GM21723 (cell line): ENCODE measurements around the gene UBE2H.
"Not testable (repeated sequence)": the region's sequence is repeated elsewhere in the genome, so short reads cannot be mapped to it uniquely, and the experiment has no call there.

ENCODE experiments used
- ATAC-seq: cut with Tn5 transposase; IDR thresholded peaks from one replicate; pipeline ENCODE4 v1.9.1; 2021; ENCODE audit warnings: mild to moderate bottlenecking, moderate library complexity; ENCODE audit not compliant: unreplicated experiment

The UBE2H gene

DNA sequence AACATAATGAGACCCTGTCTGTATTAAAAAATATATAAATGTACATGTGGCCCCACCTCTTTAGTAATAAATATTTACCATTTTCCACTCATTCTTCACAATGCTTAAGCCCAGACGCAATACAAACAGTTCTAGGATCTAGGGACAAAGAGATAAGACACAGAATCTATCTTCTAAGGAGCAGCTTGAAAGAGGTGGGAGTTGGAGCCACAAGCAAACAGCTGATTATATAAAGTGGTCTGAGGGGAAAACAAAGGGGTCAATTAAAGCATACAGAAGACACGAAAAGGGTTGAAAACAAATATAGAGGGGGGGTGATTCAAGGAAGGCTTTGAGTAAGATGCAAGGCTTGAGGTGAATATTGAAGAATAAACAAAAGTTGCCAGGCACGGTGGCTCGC is 43.1 kb downstream of the UBE2H start:
- no peak for ATAC-seq

DNA sequence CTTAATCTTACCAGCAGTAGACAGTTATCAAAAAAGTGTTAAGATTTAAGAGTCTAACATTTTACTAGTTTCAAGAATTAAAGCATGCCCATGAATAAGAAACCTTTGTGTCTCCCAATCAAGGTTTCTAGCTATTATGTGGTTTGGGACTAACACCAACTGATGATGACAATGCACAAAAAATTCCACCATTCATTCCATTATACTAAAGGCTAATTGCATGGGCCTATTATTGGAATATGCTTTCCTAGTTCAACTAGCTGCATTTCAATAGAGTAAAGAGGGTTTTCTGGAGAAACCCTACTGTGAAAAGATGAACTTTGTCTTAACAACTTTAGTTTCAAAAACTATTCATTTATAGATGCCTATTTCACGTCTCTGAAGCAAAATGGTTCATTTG is 44.6 kb downstream of the UBE2H start:
- no peak for ATAC-seq

DNA sequence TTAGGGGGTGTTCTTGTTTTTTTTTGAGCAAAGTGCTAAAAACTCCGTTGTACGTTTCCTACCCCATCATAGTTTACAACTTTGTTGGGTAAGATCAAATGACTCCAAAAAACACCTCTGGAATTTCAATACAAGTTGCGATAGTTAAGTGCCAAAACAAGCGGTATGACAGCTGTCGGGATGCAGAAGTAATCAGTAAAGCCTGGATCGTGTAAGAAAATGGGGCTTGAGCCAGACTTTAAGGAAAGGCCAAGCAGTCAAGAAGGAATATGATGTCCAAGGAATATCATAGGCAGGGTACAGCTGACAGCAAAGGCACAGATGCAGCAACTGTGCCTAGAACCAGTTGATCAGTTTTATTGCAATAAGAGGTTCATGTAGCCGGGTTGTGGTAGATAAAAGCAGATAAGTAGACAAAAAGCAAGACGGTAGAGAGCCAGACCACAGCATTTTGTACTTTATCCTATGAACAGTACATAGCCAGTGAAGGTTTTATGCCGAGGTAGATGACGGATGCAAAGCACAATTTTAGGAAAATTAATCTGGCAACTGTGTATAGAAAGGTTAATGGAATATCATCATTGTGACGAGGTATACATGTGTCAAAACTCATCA is 45.5 kb downstream of the UBE2H start:
- ATAC-seq: no peak

DNA sequence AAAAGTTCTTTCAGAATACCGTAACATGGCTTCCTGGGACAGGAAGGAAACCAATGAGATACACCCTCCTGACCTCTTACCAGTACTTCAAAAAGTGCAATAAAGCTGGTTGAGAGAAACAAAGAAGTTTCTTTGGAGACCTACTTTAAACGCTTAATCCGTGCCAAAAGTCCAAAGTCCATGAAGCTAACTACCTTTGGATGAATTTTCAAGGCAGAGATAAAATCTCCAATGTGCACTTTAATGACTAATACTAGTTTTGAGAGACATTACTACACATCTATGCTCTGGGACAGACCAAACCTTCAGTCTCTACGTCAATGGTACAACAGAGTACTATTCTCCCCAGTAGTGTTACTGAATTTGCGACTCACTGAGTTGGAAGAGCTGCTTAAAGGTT is 46.1 kb downstream of the UBE2H start:
- no peak for ATAC-seq

DNA sequence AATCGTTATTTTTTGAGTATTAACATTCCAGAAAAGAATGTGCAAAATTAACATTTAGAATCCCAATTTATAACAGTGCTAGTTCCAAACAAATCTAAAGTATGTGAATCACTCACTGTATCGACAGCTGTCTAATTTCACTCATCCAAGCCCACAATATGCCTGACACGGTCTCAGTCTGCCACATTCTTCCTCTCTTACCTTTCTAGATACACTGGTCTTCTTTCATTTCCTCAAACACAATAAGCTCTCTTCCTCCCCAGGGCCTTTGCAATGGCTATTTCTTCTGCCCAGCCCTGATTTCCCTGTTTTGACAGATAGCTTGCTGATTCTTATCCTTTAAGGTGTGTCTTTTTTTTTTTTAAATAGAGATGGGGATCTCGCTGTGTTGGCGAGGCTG is 48.8 kb downstream of the UBE2H start:
- ATAC-seq: peak; percentile 78

DNA sequence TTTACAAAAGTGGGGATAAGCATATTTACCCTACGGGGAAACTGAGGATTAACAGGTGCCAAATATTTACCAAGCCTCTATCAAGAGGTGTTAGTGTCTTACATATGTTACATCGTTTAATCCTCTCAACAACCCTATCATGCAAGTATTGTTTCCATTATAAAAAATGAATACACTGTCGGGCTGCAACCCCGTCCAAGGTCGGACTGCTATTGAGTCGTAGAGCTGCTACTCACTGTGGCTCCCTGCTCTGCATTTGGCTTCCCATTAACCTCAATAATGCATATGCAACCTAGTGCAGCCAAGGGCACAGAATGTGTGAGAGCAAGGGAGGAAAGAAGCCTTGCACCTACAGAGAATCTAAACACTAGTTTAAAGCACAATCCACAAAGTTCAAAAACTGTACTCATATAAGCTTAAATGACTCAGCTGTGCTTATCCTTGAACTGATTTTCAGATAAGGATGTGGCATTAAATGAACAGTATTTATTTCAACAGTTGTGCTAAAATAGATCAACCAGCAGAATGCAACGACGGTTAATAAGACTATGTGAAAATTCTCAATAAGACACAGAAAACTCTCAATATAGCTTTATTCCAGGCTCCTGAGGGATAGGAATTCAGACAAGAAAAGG is 49.9 kb downstream of the UBE2H start:
- no peak for ATAC-seq

DNA sequence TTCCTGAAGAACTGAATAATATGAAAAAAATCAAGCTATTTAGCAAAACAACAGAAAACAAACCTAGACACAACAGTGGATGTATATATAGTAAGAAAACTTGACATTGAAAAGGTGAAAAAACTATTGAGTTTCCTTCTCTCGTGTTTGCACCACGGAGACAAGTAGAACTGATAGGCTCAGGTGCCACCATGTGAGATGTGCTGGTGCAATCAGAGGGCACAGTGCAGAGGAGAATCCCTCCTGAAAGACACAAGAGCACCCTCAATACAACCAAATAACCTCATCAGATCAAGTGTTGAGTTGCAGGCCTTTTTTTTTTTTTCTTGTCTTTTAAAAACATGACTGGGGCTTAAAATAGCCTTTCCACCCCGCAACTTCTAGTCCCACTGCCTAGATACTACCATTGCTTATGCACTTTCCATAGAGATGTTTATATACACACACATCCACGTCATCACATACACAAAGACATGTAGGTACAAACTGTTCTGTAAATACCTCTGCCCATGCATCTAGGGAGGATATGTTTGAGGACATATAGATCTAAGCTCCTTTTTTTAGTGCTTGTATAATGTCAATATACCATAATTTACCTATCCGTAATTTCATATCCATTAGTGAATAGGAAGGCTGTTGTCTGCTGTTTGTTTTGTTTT is 54.1 kb downstream of the UBE2H start:
- no peak for ATAC-seq

DNA sequence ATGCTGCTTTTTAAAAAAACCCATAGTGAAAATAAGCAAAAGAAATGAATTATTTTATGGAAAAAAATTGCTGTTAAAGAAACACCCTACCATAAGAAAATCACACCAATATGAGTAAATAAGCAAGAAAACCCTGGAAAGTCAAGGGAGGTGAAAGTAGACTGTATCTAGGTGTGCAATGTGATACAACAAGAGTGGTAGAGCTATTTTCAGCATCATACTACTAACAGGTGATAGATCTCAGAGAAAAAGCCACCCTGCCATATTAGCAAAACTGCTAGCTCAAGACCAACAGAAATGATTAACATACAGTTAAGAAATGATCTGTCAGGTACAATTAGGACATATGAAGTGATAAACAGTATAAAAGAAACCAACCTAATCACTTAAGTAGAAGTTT is 54.8 kb downstream of the UBE2H start:
- ATAC-seq: no peak

DNA sequence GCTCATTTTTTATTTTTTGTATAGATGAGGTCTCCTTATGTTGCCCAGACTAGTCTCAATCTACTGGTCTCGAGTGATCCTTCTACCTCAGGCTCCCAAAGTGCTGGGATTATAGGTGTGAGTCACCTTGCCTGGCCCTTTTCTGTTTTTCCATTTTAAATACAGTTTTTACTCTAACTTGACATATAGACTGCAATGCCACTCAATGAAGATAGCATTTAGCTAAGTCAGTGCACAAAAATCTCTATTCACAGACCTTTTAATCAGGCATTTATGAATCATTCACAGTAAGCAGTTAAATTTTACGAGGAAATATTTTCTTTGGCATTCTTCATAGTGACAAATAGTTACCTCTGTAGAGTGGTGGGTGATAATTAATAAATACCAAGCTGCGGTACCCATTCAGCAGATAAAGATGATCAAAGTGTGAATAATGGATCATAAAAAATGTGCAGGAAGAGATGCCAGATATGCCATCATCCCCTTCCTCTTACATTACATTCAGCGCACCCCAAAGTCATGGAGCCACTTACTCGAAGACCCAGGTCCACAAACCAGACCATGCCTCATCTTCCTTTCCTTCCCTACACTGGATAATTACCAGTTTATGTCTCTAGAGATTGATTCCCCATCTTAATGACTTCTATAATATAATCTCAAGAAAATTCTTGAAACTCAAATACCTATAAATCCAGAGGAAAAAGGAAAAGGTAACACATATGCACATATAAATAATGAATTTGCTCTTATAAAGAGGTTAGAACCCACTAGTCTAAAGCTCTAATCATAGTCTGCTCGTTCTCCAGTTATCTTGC is 56.0 kb downstream of the UBE2H start:
- no peak for ATAC-seq

DNA sequence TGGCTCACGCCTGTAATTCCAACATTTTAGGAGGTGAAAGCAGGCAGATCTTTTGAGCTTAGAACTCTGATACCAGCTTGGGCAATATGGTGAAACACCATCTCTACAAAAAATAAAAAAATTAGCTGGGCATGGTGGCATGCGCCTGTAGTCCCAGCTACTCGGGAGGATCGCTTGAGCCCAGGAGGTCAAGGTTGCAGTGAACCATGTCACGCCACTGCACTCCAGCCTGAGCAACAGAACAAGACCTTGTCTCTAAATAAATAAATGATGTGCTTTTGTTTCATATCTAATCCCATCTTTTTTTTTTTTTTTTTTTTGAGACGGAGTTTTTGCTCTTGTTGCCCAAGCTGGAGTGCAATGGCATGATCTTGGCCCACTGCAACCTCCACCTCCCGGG is 58.6 kb downstream of the UBE2H start:
- ATAC-seq: not testable (repeated sequence)

DNA sequence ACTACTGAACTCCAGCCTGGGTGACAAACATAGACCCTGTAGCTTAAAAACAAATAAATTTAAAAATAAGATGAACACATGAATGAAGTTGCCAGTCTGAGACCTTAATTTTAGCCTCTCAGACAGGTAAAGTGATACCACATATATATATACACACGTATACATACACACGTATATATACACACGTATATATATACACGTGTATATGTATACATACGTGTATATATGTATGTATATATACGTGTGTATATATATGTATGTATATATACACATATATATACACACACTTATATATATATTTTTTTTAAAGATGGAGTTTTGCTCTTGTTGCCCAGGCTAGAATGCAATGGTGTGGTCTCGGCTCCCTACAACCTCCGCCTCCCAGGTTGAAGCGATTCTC is 62.7 kb downstream of the UBE2H start:
- no peak for ATAC-seq

DNA sequence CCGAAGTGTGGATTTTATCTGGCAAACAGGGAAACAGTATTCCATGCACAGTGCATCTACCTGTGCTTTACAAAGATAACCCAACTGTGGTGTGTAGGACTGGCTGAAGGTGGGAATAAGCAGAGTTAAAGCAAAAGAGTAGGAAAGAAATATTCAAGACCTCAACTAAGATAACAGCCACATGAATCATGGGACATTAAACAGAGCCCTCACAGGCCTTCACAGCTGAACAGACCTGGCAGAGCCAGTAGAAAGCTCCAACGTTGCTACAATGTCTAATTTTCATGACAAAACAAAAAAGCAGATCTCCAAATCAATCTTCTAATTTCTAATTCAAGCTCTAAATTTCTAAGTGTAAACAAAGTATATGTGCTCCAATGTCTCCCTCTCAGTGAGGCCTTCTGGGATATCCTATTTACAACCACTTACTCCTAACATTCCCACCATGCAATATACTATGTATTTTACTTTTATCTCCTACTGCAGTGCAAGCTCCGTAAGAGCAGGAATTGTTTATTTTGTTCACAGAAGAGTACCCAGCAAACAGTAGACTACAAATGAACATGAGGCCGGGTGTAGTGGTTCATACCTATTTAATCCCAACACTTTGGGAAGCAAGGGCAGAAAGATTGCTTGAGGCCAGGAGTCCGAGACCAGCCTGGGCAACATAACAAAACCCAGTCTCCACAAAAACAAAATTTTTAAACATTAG is 63.5 kb downstream of the UBE2H start:
- no peak for ATAC-seq

DNA sequence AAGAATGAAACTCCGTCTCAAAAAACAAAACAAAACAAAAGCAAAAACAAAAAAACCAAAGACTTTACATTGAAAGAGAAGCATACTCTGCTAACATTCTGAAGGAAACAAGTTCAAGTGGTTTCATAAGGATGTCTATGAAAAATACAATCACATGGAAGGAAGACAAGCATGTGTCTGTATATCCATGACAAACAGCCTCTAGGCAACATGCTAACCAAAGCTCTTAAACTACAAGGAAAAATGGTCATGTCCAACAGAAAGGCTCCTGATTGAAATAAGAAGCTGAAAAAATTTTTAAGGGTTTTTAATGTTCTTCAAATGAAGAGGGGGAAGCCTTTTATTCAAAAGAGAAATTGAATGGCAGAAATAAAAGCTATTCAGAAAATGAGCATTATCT is 64.9 kb downstream of the UBE2H start:
- no peak for ATAC-seq

DNA sequence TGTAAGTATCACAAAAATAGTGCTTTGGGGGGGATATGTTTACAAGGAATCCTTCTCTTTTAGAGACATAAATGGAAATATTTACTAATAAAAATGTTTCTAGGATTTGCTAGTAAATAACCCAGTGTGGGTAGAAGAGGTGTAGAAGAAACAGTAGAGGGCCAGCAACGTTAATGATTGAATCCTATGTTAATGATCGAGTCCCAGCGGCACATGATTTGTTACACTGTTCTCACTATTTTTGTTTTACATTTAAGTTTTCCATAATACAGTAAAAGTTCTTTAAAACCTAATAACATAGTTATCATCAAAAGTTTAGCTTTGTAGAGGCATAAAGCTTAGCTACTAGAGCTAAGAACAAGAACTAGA is 66.0 kb downstream of the UBE2H start:
- no peak for ATAC-seq

DNA sequence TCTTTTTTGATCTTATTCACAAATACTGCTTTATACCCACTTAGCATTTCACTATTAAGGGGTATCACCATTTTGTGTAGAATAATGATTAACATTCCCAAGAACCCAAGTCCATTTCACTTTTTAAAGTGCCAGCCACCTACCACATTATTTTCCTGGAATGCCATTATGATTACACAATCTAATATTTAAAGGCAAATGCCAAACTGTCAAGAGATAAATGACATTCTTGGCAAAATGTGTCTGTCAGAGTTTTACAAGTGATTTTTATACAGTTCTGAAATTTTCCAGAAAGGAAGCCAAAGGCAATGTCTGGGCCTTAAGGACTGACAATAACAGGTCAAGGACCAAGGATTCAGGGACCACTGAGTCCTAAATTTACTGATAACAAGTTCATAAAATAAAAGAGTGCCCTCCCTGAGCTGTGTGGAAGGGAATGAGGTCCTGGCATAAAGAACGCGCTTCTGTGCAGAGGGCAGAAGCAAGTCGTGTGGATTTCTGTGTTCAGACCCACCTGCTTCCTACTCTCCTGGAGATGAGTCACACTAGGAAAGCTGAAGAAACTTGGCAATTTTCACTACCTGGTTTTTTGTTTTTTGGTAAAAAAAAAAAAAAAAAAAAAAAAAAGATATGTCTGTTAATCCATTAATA is 66.5 kb downstream of the UBE2H start:
- ATAC-seq: no peak

DNA sequence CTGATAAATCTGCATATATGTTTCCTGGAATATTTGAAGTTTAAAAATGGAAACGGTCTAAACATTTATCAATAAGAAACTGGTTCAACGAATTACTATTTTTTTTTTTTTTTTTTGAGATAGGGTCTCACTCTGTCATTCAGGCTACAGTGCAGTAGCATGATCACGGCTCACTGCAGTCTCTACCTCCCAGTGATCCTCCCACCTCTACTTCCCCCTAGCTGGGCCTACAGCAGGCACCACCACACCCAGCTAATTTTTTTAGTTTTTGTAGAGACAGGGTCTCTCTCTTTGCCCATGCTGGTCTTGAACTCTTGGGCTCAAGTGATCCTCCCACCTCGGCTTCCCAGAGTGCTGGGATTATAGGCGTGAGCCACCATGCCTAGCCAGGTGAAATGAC is 68.3 kb downstream of the UBE2H start:
- ATAC-seq: no peak

DNA sequence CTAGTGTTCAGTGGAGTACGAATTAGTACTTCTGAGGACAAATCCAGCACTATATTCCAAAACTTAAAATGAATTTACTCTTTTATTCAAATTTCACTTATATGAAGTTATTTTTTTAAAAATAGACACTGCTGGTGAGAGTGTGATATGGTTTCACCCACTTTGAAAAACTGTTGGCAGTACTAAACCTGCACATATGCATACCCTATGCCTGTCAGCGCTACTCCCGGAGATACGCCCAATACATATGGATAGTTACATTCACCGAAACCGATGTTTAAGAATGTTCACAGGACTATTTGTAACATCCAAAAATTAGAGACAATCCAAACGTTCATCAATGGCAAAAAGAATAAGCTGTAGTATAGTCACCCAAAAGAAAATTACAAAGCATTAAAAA is 69.6 kb downstream of the UBE2H start:
- ATAC-seq: no peak

DNA sequence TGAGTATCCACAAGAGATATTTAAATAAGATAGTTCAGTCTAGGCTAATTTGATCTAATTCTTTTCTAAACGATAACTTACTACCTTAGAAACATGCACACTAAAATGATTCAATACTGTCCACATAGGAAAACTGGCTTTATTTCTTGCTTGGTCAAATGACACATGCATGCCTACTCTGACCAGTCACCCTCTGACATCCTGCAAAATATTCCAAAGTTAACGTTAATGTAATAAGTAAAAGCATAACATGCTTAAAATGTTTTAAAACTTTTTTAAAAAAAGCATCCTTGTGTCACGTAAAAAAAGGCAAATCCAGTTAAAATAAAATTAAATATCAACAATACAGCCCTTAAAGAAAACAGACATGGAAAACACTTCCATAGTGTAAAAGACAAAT is 70.2 kb downstream of the UBE2H start:
- ATAC-seq: no peak

DNA sequence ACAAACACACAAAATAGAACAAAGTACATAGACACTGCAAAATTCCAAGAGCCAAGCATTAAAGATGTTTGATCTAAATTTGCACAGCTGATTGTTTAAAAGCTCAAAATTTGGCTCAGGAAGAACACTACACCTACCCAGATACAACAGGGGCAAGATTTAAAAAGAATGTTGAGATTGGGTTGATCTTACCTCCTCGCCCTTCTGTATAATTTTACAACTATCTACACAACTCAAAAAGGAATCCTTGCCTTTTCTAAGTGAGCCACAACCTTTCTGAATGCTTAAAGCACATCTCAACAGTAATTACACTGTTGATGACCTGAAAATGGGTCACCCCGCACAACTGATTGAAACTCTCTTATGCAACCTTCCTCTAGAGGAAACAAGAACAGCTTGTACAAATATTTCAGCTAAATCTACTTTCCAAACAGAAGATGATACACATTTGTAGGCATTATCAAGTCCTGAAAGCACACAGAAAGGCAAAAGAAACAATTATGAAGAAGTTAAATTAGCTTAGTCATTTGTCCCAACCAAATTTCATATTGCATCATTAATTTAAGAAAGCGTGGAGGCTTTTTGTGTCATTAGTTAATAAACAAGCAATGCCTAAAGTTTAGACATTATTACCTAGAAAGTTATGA is 75.5 kb downstream of the UBE2H start:
- ATAC-seq: no peak

DNA sequence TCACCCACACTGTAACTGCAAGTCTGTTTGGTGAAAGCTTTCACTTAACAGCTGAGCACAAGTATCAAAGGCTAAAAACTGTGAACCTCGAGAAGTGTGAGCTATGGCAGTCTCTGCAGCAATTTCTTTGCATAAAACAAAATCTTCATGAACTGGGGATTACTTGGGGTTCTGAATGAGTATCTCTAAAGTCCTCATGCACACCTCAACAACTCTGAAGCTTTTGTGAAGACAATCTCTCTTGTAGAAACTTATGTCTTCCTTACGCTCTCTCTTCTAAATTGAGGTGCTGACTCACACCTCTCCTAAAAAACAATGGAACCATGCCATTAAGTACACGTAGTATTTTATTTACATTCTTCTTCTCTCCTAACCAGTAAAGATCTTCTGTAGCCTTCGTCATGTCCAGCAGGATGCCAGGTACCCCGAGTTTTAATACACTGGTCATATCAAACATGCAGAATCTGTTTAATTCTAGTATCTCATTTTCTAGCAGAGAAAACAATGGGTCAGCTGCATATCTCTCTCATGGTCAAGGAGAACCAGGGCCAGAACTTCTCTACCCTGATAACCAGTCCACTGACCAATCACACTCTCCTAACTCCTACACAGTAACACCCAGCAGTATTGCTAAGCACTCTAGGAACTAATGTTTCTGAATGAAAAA is 76.9 kb downstream of the UBE2H start:
- ATAC-seq: no peak
